PC-9 (cell line): ENCODE results near the gene CCBE1.

Source experiments
- EZH2 ChIP-seq: fragments of 200-600 bp; sonication (generic); IDR thresholded peaks from 2 replicates; pipeline ENCODE4 v1.8.0; 2017; ENCODE audit warnings: antibody characterized with exemption, low read depth
- TF ChIP-seq, protein P1 (sequence below): fragments of 200-600 bp; sonication (generic); conservative IDR thresholded peaks from 2 replicates; pipeline ENCODE4 v1.6.1; 2017; ENCODE audit warnings: mixed run types, antibody characterized with exemption, mild to moderate bottlenecking, moderate library complexity

- no peak for TF ChIP-seq EZH2
- TF ChIP-seq, protein P1, sequence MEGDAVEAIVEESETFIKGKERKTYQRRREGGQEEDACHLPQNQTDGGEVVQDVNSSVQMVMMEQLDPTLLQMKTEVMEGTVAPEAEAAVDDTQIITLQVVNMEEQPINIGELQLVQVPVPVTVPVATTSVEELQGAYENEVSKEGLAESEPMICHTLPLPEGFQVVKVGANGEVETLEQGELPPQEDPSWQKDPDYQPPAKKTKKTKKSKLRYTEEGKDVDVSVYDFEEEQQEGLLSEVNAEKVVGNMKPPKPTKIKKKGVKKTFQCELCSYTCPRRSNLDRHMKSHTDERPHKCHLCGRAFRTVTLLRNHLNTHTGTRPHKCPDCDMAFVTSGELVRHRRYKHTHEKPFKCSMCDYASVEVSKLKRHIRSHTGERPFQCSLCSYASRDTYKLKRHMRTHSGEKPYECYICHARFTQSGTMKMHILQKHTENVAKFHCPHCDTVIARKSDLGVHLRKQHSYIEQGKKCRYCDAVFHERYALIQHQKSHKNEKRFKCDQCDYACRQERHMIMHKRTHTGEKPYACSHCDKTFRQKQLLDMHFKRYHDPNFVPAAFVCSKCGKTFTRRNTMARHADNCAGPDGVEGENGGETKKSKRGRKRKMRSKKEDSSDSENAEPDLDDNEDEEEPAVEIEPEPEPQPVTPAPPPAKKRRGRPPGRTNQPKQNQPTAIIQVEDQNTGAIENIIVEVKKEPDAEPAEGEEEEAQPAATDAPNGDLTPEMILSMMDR: no peak
These were observed 86.6 kb downstream of the CCBE1 start for GRCh38 chr18:59610546-59611140.
